ENCODE measurements around the gene MAP2K2. TPM values are rescaled to one million over a fixed set of nuclear protein-coding genes. Genes with fewer than 3 reads are reported as not detected.
"Not testable (repeated sequence)": the region's sequence is repeated elsewhere in the genome, so short reads cannot be mapped to it uniquely, and the experiment has no call there.

The MAP2K2 gene
- total and polyA plus RNA-seq, 7 experiments from 2014 or later: 40.5 to 162 (median 121) TPM

DNA sequence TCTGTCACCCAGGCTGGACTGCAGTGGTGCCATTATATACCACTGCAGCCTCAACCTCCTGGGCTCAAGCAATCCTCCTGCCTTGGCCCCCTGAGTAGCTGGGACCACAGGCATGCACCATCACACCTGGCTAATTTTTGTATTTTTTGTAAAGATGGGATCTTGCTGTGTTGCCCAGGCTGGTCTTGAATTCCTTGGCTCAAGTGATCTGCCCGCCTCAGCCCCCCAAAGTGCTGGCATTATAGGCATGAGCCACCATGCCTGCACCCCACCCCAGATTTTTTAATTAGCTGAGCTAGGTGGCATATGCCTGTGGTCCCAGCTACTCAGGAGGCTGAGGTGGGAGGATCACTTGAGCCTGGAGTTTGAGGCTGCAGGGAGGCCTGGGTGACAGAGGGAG, 19.0 kb upstream of the MAP2K2 start:
- DNase-seq; H3K27ac Mint-ChIP-seq; H3K27me3 ChIP-seq (ENCODE audit: control insufficient read depth in 2 of 2, insufficient read depth in 2 of 2, low read length in 2 of 2); H3K4me1 ChIP-seq (ENCODE audit: control insufficient read depth in 2 of 2, insufficient read depth in 2 of 2, low read length in 2 of 2); intact Hi-C loops (cut with micrococcal nuclease); H3K4me3 Mint-ChIP-seq; H3K36me3 ChIP-seq (ENCODE audit: control insufficient read depth in 2 of 3, insufficient read depth in 3 of 3, low read length in 3 of 3); H3K36me3 Mint-ChIP-seq; ATAC-seq; H3K27ac ChIP-seq (ENCODE audit: low read depth, low read length); CTCF ChIA-PET; H3K4me3 ChIP-seq (ENCODE audit: low read length); H3K9me3 ChIP-seq (ENCODE audit: control insufficient read depth in 2 of 3, low read length in 3 of 3); H3K9me3 Mint-ChIP-seq: not testable (repeated sequence)
- Mint-ChIP-seq H3K4me1 (peaks cover 5 to 11% (median 10%) of the 10 kb centered on the region in 7 donors), H3K27me3 (peaks cover 4 to 20% (median 10%) of the 10 kb centered on the region in 5 donors)
- POLR2A ChIA-PET: interaction anchor here (0.7 kb wide), 1 partner anchor 771 kb away, joined by 3 read pairs; no protein-coding TSS in a partner anchor

GRCh38 chr19:4140237-4140711, 16.4 kb upstream of the MAP2K2 start:
- no peaks in the 10 kb centered on the region for H3K36me3 ChIP-seq (ENCODE audit: control insufficient read depth in 2 of 3, insufficient read depth in 3 of 3, low read length in 3 of 3)
- Mint-ChIP-seq H3K4me3 (peak overlapping the region in 3 of 10 donors; percentile 21 to 49 (median 23)), H3K36me3 (no peaks in the 10 kb centered on the region), H3K27me3 (peaks cover 4 to 12% (median 7%) of the 10 kb centered on the region in 5 donors), H3K9me3 (no peaks in the 10 kb centered on the region), H3K27ac (peak overlapping the region in 1 of 9 donors; percentile 72), H3K4me1 (peaks cover 5 to 11% (median 10%) of the 10 kb centered on the region in 7 donors)
- peak; percentile 82 for ATAC-seq
- peak in 6 of 9 donors; percentile 13 to 37 (median 30) for DNase-seq
- ChIA-PET POLR2A (interaction anchor here (0.6 to 2.4 kb wide), 6 partner anchors 26 to 155 kb away, joined by 3 to 14 read pairs (median 3); partner anchors contain the start of gene EEF2), CTCF (interaction anchor here (0.6 to 2.2 kb wide), 17 partner anchors 9 to 156 kb away, joined by 3 to 16 read pairs (median 4); partner anchors contain the start of gene EEF2)
- peaks cover 0 to 6% of the 10 kb centered on the region in 2 donors for H3K4me1 ChIP-seq (ENCODE audit: control insufficient read depth in 2 of 2, insufficient read depth in 2 of 2, low read length in 2 of 2)
- H3K9me3 ChIP-seq (ENCODE audit: control insufficient read depth in 2 of 3, low read length in 3 of 3): no peaks in the 10 kb centered on the region
- no peaks in the 10 kb centered on the region for H3K27me3 ChIP-seq (ENCODE audit: control insufficient read depth in 2 of 2, insufficient read depth in 2 of 2, low read length in 2 of 2)
- no peak overlapping the region for H3K27ac ChIP-seq (ENCODE audit: low read depth, low read length)
- H3K4me3 ChIP-seq (ENCODE audit: low read length): no peak overlapping the region
- intact Hi-C loops (cut with micrococcal nuclease): loop anchor here (1.0 kb wide), 2 partner anchors 64 to 140 kb away; no protein-coding TSS in a partner anchor

GRCh38 chr19:4139614-4140236, 15.8 kb upstream of the MAP2K2 start:
- peaks cover 0 to 6% of the 10 kb centered on the region in 2 donors for H3K4me1 ChIP-seq (ENCODE audit: control insufficient read depth in 2 of 2, insufficient read depth in 2 of 2, low read length in 2 of 2)
- Mint-ChIP-seq H3K36me3 (no peaks in the 10 kb centered on the region), H3K27me3 (peaks cover 4 to 11% (median 6%) of the 10 kb centered on the region in 5 donors), H3K4me3 (peak overlapping the region in 9 of 10 donors; percentile 14 to 64 (median 30)), H3K4me1 (peaks cover 5 to 11% (median 10%) of the 10 kb centered on the region in 7 donors), H3K27ac (peak overlapping the region in 1 of 9 donors; percentile 32), H3K9me3 (no peaks in the 10 kb centered on the region)
- intact Hi-C loops (cut with micrococcal nuclease): loop anchor here (1.0 to 2.0 kb wide), 7 partner anchors 15 to 153 kb away; partner anchors contain the start of genes MAP2K2 (in 1 of the 2) and ZBTB7A (in 1 of the 2)
- no peaks in the 10 kb centered on the region for H3K27me3 ChIP-seq (ENCODE audit: control insufficient read depth in 2 of 2, insufficient read depth in 2 of 2, low read length in 2 of 2)
- DNase-seq (peak; percentile 64 to 92 (median 82)), ATAC-seq (peak; percentile 96)
- H3K4me3 ChIP-seq (ENCODE audit: low read length): no peak overlapping the region
- CTCF ChIA-PET: interaction anchor here (0.6 to 2.2 kb wide), 18 partner anchors 10 to 155 kb away, joined by 3 to 16 read pairs (median 4); partner anchors contain the start of gene EEF2
- H3K36me3 ChIP-seq (ENCODE audit: control insufficient read depth in 2 of 3, insufficient read depth in 3 of 3, low read length in 3 of 3): no peaks in the 10 kb centered on the region
- POLR2A ChIA-PET: interaction anchor here (0.5 to 2.4 kb wide), 6 partner anchors 65 to 154 kb away, joined by 3 to 14 read pairs (median 4); partner anchors contain the start of gene EEF2
- no peaks in the 10 kb centered on the region for H3K9me3 ChIP-seq (ENCODE audit: control insufficient read depth in 2 of 3, low read length in 3 of 3)
- no peak overlapping the region for H3K27ac ChIP-seq (ENCODE audit: low read depth, low read length)

- H3K9me3 Mint-ChIP-seq: no peaks in the 10 kb centered on the region
- Histone ChIP-seq H3K4me3 (ENCODE audit: low read length) (no peak overlapping the region), H3K36me3 (ENCODE audit: control insufficient read depth in 2 of 3, insufficient read depth in 3 of 3, low read length in 3 of 3) (no peaks in the 10 kb centered on the region), H3K9me3 (ENCODE audit: control insufficient read depth in 2 of 3, low read length in 3 of 3) (no peaks in the 10 kb centered on the region), H3K27me3 (ENCODE audit: control insufficient read depth in 2 of 2, insufficient read depth in 2 of 2, low read length in 2 of 2) (no peaks in the 10 kb centered on the region), H3K4me1 (ENCODE audit: control insufficient read depth in 2 of 2, insufficient read depth in 2 of 2, low read length in 2 of 2) (peaks cover 0 to 6% of the 10 kb centered on the region in 2 donors), H3K27ac (ENCODE audit: low read depth, low read length) (no peak overlapping the region)
- H3K27ac Mint-ChIP-seq: no peak overlapping the region
- no peak overlapping the region for H3K4me3 Mint-ChIP-seq
- ChIA-PET POLR2A (interaction anchor here (1.2 to 2.4 kb wide), 2 partner anchors 132 to 153 kb away, joined by 3 to 14 read pairs; partner anchors contain the start of gene EEF2), CTCF (interaction anchor here (0.7 to 1.4 kb wide), 3 partner anchors 149 to 484 kb away, joined by 4 read pairs; no protein-coding TSS in a partner anchor)
- H3K27me3 Mint-ChIP-seq: peaks cover 0 to 2% (median 1%) of the 10 kb centered on the region in 5 donors
- no peak for DNase-seq
- no peaks in the 10 kb centered on the region for H3K36me3 Mint-ChIP-seq
- ATAC-seq: no peak
- peaks cover 5 to 11% (median 10%) of the 10 kb centered on the region in 7 donors for H3K4me1 Mint-ChIP-seq
- intact Hi-C loops (cut with micrococcal nuclease): loop anchor here in 1 of 2 donors (2.0 kb wide), 1 partner anchor 88 kb away; no protein-coding TSS in a partner anchor
Measured at GRCh38 chr19:4138445-4138844, 14.5 kb upstream of the MAP2K2 start.

GRCh38 chr19:4136680-4137088, 12.8 kb upstream of the MAP2K2 start:
- no peaks in the 10 kb centered on the region for H3K9me3 Mint-ChIP-seq
- intact Hi-C loops (cut with micrococcal nuclease): no loop called here
- POLR2A ChIA-PET: no interaction called here

DNA sequence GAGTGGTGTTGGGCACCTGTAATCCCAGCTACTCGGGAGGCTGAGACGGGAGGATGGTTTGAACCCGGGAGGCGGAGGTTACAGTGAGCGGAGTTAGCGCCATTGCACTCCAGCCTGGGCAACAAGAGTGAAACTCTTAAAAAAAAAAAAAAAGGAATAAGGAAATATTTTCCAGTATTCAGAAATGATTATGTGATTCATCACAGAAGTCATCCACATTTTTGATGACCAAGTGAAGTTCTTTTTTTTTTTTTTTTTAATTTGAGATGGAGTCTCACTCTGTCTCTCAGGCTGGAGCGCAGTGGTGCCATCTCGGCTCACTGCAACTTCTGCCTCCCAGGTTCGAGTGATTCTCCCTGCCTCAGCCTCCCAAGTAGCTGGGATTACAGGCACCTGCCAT, 11.5 kb upstream of the MAP2K2 start:
- DNase-seq; H3K27me3 Mint-ChIP-seq; H3K9me3 Mint-ChIP-seq; intact Hi-C loops (cut with micrococcal nuclease); H3K27ac ChIP-seq (ENCODE audit: low read depth, low read length); H3K27me3 ChIP-seq (ENCODE audit: control insufficient read depth in 2 of 2, insufficient read depth in 2 of 2, low read length in 2 of 2); H3K4me3 ChIP-seq (ENCODE audit: low read length); H3K36me3 Mint-ChIP-seq; H3K9me3 ChIP-seq (ENCODE audit: control insufficient read depth in 2 of 3, low read length in 3 of 3); H3K27ac Mint-ChIP-seq; ATAC-seq; H3K4me1 ChIP-seq (ENCODE audit: control insufficient read depth in 2 of 2, insufficient read depth in 2 of 2, low read length in 2 of 2); H3K36me3 ChIP-seq (ENCODE audit: control insufficient read depth in 2 of 3, insufficient read depth in 3 of 3, low read length in 3 of 3); H3K4me3 Mint-ChIP-seq; POLR2A ChIA-PET: not testable (repeated sequence)
- H3K4me1 Mint-ChIP-seq: peaks cover 5 to 12% (median 8%) of the 10 kb centered on the region in 7 donors
- CTCF ChIA-PET: interaction anchor here (0.6 kb wide), 1 partner anchor 447 kb away, joined by 3 read pairs; no protein-coding TSS in a partner anchor

More at GRCh38 chr19:4136680-4137088, 12.8 kb upstream of the MAP2K2 start:
- ATAC-seq (no peak), DNase-seq (no peak)
- Mint-ChIP-seq H3K27ac (no peak overlapping the region), H3K36me3 (no peaks in the 10 kb centered on the region), H3K4me3 (no peak overlapping the region), H3K27me3 (peaks cover 0 to 2% (median 0%) of the 10 kb centered on the region in 5 donors), H3K4me1 (peaks cover 5 to 11% (median 10%) of the 10 kb centered on the region in 7 donors)
- Histone ChIP-seq H3K27me3 (ENCODE audit: control insufficient read depth in 2 of 2, insufficient read depth in 2 of 2, low read length in 2 of 2) (no peaks in the 10 kb centered on the region), H3K36me3 (ENCODE audit: control insufficient read depth in 2 of 3, insufficient read depth in 3 of 3, low read length in 3 of 3) (no peaks in the 10 kb centered on the region), H3K27ac (ENCODE audit: low read depth, low read length) (no peak overlapping the region), H3K9me3 (ENCODE audit: control insufficient read depth in 2 of 3, low read length in 3 of 3) (no peaks in the 10 kb centered on the region), H3K4me3 (ENCODE audit: low read length) (no peak overlapping the region), H3K4me1 (ENCODE audit: control insufficient read depth in 2 of 2, insufficient read depth in 2 of 2, low read length in 2 of 2) (peaks cover 0 to 6% of the 10 kb centered on the region in 2 donors)
- CTCF ChIA-PET: no interaction called here
